ENCODE results near the gene CHCHD3.

CHCHD3 gene

DNA sequence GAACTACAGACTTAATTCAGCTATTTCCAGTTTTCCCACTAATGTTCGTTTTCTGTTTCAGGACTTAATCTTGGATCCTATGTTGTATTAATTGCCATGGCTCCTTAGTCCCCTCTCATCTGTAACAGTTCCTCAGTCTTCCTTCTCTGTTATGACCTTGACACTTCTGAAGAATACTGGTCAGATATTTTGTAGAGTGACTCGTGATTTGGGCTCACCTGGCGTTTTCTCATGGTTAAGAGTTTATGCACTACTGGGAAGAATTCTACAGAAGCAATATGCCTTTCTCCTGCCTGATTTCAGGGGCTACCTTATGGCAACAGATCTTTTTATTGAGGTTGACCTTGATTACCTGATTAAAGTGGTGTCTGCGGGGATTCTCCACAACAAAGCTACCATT is 239.4 kb downstream of the CHCHD3 start:
- Histone ChIP-seq H3K9me2 (replicated peaks; ENCODE audit: low read depth, low read length) (no peaks in the 10 kb centered on the region), H3K36me3 (ENCODE audit: insufficient read depth, low read length) (peaks cover 9% of the 10 kb centered on the region; the same call in 1 of the 2 replicates), H3K79me2 (ENCODE audit: insufficient read depth, low read length) (no peaks in the 10 kb centered on the region), H3K9me3 (ENCODE audit: insufficient read depth, low read depth, low read length) (no peaks in the 10 kb centered on the region), H3F3A (ENCODE audit: low read depth) (no peaks in the 10 kb centered on the region), H3K4me2 (ENCODE audit: low read depth, low read length, poor library complexity, severe bottlenecking) (no peak overlapping the region), H2AFZ (ENCODE audit: low read length) (no peak overlapping the region), H3K4me3 (ENCODE audit: low read length, poor library complexity, severe bottlenecking) (no peak overlapping the region), H3K4me1 (ENCODE audit: insufficient read depth, low read length, poor library complexity, severe bottlenecking) (no peaks in the 10 kb centered on the region), H3K9ac (ENCODE audit: low read depth, low read length, poor library complexity, severe bottlenecking) (no peak overlapping the region), H3K27me3 (ENCODE audit: insufficient read depth, low read length, poor library complexity, severe bottlenecking) (no peaks in the 10 kb centered on the region), H4K20me1 (ENCODE audit: insufficient read depth, low read length, poor library complexity, severe bottlenecking) (no peaks in the 10 kb centered on the region)
- TF ChIP-seq, protein P1, sequence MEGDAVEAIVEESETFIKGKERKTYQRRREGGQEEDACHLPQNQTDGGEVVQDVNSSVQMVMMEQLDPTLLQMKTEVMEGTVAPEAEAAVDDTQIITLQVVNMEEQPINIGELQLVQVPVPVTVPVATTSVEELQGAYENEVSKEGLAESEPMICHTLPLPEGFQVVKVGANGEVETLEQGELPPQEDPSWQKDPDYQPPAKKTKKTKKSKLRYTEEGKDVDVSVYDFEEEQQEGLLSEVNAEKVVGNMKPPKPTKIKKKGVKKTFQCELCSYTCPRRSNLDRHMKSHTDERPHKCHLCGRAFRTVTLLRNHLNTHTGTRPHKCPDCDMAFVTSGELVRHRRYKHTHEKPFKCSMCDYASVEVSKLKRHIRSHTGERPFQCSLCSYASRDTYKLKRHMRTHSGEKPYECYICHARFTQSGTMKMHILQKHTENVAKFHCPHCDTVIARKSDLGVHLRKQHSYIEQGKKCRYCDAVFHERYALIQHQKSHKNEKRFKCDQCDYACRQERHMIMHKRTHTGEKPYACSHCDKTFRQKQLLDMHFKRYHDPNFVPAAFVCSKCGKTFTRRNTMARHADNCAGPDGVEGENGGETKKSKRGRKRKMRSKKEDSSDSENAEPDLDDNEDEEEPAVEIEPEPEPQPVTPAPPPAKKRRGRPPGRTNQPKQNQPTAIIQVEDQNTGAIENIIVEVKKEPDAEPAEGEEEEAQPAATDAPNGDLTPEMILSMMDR (conservative IDR thresholded peaks at IDR 0.05; ENCODE audit: low read length), result no peak
- no peak for TF ChIP-seq EZH2phosphoT487 (IDR thresholded peaks at IDR 0.05; ENCODE audit: borderline replicate concordance)

DNA sequence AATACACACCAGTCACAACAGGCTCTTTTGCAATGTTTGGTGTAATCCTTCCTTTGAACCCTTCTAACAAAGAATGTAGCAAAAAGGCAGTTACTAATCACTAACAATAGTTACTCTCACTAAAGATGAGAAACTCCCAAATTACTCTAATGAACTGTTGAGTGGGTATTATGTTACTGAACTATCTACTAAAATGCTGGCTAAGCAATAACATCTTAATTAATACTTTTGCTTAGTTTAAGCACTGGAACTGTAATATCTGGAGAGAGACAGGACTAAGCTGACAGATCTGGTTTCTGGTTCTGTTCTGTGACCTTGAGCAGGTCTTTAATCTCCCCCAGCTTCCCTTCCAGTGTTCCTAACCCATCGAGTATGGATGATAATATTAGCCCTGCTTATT is 241.7 kb downstream of the CHCHD3 start:
- TF ChIP-seq EZH2phosphoT487 (IDR thresholded peaks at IDR 0.05; ENCODE audit: borderline replicate concordance), result no peak
- peaks cover 19% of the 10 kb centered on the region; the same call in 1 of the 2 replicates for H3K36me3 ChIP-seq (ENCODE audit: insufficient read depth, low read length)
- no peak overlapping the region for H2AFZ ChIP-seq (ENCODE audit: low read length)
- H3K79me2 ChIP-seq (ENCODE audit: insufficient read depth, low read length), result no peaks in the 10 kb centered on the region
- no peaks in the 10 kb centered on the region for H4K20me1 ChIP-seq (ENCODE audit: insufficient read depth, low read length, poor library complexity, severe bottlenecking)
- no peaks in the 10 kb centered on the region for H3K4me1 ChIP-seq (ENCODE audit: insufficient read depth, low read length, poor library complexity, severe bottlenecking)
- H3K4me2 ChIP-seq (ENCODE audit: low read depth, low read length, poor library complexity, severe bottlenecking), result no peak overlapping the region
- H3K27me3 ChIP-seq (ENCODE audit: insufficient read depth, low read length, poor library complexity, severe bottlenecking), result no peaks in the 10 kb centered on the region
- H3K9me2 ChIP-seq (replicated peaks; ENCODE audit: low read depth, low read length), result no peaks in the 10 kb centered on the region
- no peaks in the 10 kb centered on the region for H3F3A ChIP-seq (ENCODE audit: low read depth)
- no peaks in the 10 kb centered on the region for H3K9me3 ChIP-seq (ENCODE audit: insufficient read depth, low read depth, low read length)
- no peak overlapping the region for H3K9ac ChIP-seq (ENCODE audit: low read depth, low read length, poor library complexity, severe bottlenecking)
- no peak overlapping the region for H3K4me3 ChIP-seq (ENCODE audit: low read length, poor library complexity, severe bottlenecking)

DNA sequence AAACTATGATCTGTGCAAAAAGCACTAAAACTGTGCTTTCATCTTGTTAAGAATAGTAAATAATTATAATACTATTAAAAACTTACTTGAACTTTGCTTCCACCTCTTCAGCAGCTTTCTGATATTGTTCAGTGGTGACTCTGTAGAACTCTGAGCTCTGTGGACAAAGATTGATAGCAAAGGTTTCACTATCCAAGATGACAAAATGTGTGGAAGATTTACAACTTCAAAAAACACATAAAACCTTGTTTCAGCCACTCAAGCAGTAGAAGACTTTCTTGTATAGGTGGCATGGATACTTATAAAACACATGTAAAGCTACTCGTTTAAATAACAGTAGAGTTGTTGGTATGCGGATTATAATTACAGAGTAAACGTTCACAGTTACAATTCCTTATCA is 243.6 kb downstream of the CHCHD3 start:
- H2AFZ ChIP-seq (ENCODE audit: low read length), result no peak overlapping the region
- H3K9me3 ChIP-seq (ENCODE audit: insufficient read depth, low read depth, low read length), result no peaks in the 10 kb centered on the region
- no peak overlapping the region for H3K9ac ChIP-seq (ENCODE audit: low read depth, low read length, poor library complexity, severe bottlenecking)
- H3K9me2 ChIP-seq (replicated peaks; ENCODE audit: low read depth, low read length), result no peaks in the 10 kb centered on the region
- no peaks in the 10 kb centered on the region for H3K4me1 ChIP-seq (ENCODE audit: insufficient read depth, low read length, poor library complexity, severe bottlenecking)
- H3K79me2 ChIP-seq (ENCODE audit: insufficient read depth, low read length), result no peaks in the 10 kb centered on the region
- no peak for TF ChIP-seq EZH2phosphoT487 (IDR thresholded peaks at IDR 0.05; ENCODE audit: borderline replicate concordance)
- TF ChIP-seq, protein P1 (conservative IDR thresholded peaks at IDR 0.05; ENCODE audit: low read length), result no peak
- H3K4me3 ChIP-seq (ENCODE audit: low read length, poor library complexity, severe bottlenecking), result no peak overlapping the region
- H3K4me2 ChIP-seq (ENCODE audit: low read depth, low read length, poor library complexity, severe bottlenecking), result no peak overlapping the region
- peaks cover 30% of the 10 kb centered on the region; the same call in 1 of the 2 replicates for H3K36me3 ChIP-seq (ENCODE audit: insufficient read depth, low read length)
- no peaks in the 10 kb centered on the region for H3F3A ChIP-seq (ENCODE audit: low read depth)
- H4K20me1 ChIP-seq (ENCODE audit: insufficient read depth, low read length, poor library complexity, severe bottlenecking), result no peaks in the 10 kb centered on the region
- H3K27me3 ChIP-seq (ENCODE audit: insufficient read depth, low read length, poor library complexity, severe bottlenecking), result no peaks in the 10 kb centered on the region

DNA sequence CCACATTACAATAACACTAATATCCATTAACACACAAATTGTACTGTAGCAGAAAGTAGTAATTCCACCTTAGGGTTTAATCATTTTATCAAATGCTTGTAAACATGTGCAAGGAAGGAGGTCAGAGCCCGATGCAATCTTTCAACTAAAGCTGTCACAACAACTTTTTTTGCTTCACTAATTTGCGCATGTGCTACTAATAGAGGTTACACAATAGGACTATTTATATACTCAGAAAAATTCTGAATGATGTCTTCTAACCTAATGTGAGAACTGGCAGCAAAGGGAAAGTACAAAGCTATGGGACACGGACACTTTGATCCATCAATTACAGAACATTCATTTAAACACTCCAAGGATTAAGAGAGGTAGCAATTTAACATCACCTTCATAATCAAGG is 244.4 kb downstream of the CHCHD3 start:
- TF ChIP-seq, protein P1 (conservative IDR thresholded peaks at IDR 0.05; ENCODE audit: low read length), result no peak
- TF ChIP-seq EZH2phosphoT487 (IDR thresholded peaks at IDR 0.05; ENCODE audit: borderline replicate concordance), result no peak
- H3K9ac ChIP-seq (ENCODE audit: low read depth, low read length, poor library complexity, severe bottlenecking), result no peak overlapping the region
- no peaks in the 10 kb centered on the region for H3K27me3 ChIP-seq (ENCODE audit: insufficient read depth, low read length, poor library complexity, severe bottlenecking)
- no peaks in the 10 kb centered on the region for H3K9me3 ChIP-seq (ENCODE audit: insufficient read depth, low read depth, low read length)
- no peaks in the 10 kb centered on the region for H3K9me2 ChIP-seq (replicated peaks; ENCODE audit: low read depth, low read length)
- no peaks in the 10 kb centered on the region for H3K4me1 ChIP-seq (ENCODE audit: insufficient read depth, low read length, poor library complexity, severe bottlenecking)
- no peaks in the 10 kb centered on the region for H3K79me2 ChIP-seq (ENCODE audit: insufficient read depth, low read length)
- H3K4me3 ChIP-seq (ENCODE audit: low read length, poor library complexity, severe bottlenecking), result no peak overlapping the region
- H3F3A ChIP-seq (ENCODE audit: low read depth), result no peaks in the 10 kb centered on the region
- H2AFZ ChIP-seq (ENCODE audit: low read length), result no peak overlapping the region
- H3K36me3 ChIP-seq (ENCODE audit: insufficient read depth, low read length), result peaks cover 30% of the 10 kb centered on the region; the same call in 1 of the 2 replicates
- H4K20me1 ChIP-seq (ENCODE audit: insufficient read depth, low read length, poor library complexity, severe bottlenecking), result no peaks in the 10 kb centered on the region
- H3K4me2 ChIP-seq (ENCODE audit: low read depth, low read length, poor library complexity, severe bottlenecking), result no peak overlapping the region
